H4 (cell line): ENCODE measurements around the gene RALGAPA2. TPM values are rescaled to one million over a fixed set of nuclear protein-coding genes. Genes with fewer than 3 reads are reported as not detected.
A peak's percentile ranks its signal among the peaks of the same experiment; 100 is the strongest.

Experiments
- DNase-seq: peaks from one replicate; pipeline ENCODE4 v3.0.0-alpha.2; 2015; ENCODE audit warnings: low spot score
- total RNA-seq: library from RNA; depleted of rRNA; stranded (reverse); fragments of >200 nt; shearing (Covaris generic); gene quantifications from 2 replicates; pipeline ENCODE4 v1.2.3, GENCODE V29; 2014

The RALGAPA2 gene
- total RNA-seq, 1 experiment from 2014 or later: 4.5 TPM

DNA sequence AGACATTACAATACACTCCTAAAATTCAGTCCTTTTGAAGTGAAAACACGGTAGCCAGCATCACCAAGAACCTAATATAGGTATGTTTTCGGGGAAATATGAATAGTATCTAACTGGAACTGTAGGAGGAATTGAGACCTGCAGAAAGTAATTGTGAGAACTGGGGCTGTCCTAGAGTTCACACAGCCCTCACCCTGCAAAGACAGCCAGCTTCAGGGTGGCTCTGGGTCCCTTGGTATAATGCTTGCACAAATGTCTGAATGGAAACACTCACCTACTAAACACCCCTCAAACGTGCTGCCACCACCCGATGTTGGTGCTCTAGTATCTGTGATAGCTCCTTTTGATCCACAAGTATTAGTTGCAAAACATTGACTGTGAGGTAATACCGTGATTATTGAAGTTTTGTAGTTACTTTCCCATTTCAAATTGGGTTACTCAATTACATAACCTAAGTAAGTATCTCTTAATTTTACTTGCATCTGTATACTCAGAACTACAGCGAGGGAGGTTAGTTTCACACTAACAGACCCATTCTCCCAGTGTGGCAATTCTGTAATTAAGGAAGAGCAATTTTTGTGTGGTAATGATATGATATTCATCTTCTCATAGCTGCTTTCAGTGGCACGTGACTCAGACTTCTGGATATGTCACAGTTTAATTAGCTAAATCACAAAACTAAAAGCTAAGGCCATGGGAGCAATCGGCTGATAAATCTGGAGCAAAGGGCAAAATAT, 215.0 kb downstream of the RALGAPA2 start:
- no peak for DNase-seq

DNA sequence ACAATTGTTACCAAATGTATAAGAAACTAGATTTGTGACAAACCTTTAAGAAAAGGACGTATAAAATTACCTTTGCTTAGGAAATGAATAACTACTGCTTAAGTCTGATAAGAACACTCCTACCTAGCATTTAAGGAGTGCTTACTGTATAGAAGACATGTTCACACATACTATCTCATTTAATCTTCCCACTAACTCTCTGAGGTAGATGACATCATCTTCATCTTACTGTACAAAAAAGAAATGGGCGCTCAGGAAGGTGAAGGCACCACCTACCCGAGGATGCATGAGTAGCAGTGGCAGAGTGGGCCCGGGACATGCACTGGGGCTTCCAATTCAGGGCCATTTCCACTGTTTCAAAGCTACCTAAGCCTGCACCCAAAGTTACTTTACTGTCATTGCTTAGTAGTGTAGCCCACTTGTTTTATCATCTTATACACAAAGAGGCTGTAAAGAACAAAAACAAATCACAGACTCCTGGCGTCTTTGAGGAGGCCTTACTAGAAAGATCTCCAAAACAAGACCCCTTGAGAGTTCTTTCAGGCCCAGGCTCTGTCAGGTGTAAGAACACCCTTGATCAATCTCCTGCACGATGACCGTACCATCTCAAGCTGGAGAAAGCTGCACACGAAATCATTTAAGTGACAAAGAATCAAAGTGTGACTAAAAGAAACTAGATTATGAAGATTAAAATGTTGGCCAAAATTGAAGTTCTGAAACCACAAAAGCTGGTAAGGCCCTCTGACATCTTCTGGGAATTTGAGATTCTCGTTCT, 216.5 kb downstream of the RALGAPA2 start:
- no peak for DNase-seq

DNA sequence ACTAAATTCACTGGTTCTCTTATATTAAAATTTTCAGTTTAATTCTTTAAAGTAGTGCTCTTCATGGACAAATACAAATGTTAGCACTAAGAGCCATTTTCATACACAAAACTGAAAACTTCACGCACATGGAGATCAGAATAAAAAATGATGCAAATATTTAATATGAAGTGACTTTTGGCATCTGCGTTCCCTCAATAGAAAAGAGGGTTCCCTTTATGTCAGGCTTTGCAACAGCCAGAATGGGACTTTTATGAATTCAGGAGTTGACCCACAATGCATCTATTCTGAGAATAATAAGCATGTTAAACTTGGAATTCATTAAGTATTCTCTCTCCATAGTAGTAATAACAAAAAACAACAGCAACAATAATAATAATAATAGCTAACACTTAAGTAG, 218.7 kb downstream of the RALGAPA2 start:
- DNase-seq: no peak

GRCh38 chr20:20492521-20493332, 219.7 kb downstream of the RALGAPA2 start:
- no peak for DNase-seq

DNA sequence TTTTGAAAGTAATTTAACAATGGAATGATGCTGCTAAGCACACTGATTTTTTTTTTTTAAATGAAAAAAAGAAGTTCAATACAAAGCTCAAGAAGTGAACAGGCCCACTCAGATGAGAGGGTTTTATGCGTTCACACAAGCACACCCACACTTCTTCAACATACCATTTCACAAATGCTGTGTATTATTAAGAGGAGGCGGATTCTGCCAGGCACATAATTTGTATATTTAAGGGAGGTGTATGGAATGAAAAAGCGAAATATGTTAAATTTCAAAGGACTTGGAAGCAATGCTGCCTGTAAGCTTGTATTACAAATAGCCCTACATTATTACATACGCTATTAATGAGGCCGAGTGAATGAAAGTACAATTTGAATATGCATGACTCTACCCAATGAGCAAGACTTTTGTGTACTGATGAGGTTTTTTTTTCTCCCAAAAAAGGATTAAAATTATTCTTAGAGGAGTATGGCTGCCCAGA, 220.6 kb downstream of the RALGAPA2 start:
- DNase-seq: no peak

DNA sequence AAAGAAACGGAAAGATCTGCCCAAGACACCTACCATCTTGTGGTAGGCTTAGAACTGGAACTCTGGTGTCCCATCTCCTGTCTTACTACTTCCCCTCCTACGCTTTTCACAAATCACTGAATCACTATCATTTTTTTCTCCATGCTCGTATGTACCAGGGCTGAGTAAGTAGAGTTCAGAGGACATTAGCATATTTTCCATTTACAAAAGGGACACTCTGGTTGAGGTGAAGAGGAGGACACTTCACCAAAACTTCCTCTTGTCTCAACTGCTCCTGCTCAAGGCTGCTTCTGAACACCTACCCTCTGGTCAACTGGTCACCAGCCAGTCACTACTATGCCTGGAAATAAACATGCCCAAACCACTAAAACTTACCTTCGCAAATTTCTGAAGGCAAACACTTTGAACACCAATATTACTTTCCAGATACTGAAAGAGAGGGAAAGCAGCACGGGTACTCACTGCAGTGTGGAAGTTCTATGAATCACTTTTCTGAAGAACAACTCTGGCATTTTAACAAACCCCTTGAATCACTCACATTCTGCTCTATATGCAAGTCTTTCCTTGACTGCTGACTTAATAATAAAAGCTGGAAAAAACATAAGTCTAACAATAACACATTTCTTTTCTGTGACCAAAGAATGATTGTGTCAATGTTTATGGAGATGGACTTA, 221.2 kb downstream of the RALGAPA2 start:
- no peak for DNase-seq

DNA sequence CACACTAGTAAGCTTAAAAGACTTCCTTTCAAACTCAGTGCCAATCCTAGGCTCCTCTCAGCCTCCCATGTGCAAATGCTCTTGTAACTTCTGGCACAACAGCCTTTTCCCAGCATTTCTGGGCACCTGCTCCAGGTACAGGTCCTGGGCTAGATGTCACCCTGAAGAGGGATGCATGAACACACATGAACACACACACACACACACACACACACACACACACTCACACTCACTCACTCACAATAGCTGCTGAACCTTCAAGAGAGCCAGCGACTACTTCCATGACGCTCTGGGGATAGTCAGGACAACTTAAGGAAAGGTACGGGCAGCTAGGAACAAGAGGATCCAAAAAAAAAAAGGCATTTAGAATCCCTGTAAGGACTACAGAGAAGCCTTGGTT, 221.8 kb downstream of the RALGAPA2 start:
- DNase-seq: no peak

- no peak for DNase-seq
Observed at GRCh38 chr20:20489648-20490341, 222.6 kb downstream of the RALGAPA2 start.

GRCh38 chr20:20489054-20489453, 223.4 kb downstream of the RALGAPA2 start:
- no peak for DNase-seq

DNA sequence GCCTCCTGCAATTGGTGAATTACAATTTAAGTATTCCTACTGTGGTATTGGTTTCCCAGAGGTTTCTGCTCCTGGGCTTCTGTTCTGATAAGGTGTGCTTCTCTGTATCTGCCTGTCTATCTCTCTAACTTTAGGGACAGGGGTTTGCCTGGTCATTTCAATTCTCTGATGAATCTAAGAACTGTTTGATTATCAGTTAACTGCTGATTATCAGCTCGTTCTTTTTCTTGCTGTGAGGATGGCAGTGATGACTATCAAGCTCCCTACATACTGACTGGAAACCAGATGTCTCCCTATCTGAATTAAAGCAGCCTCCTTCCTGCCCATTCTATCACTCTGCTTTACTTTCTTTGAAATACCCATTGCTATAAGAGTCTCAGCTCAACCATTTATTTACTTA, 224.1 kb downstream of the RALGAPA2 start:
- DNase-seq: no peak

DNA sequence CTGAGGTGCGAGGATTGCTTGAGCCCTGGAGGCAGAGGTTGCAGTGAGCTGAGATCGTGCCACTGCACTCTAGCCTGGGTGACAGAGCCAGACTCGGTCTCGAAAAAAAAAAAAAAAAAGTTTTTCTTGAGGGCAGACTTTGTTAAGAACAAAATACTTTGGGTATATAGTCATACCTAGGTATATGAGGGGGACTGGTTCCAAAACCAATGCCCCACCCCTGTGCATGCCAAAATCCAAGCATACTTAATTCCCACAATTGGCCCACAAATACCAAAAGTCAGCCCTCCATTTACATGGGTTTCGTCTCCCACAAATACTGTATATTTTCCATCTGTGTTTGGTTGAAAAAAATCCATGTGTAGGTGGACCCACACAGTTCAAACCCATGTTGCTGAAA, 224.6 kb downstream of the RALGAPA2 start:
- peak; percentile 12 for DNase-seq

DNA sequence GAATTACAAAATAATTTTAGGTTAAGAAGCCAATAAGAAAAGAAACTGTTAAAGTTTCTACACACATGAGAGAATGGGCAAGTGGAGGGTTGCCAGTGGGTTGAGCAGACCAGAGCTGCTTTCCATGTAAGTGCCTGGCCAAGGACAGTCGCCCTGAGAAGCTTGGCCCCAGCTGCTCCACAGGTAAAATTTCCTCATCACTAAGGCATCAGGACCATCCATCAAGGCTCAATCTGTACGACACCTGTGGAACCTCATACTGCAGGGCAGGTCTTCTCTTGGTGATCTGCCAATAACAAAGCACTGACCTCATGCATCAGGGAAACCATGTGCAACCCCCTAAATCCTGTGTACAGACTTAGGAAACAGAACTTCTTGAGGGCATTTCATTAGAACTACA, 229.1 kb downstream of the RALGAPA2 start:
- no peak for DNase-seq

DNA sequence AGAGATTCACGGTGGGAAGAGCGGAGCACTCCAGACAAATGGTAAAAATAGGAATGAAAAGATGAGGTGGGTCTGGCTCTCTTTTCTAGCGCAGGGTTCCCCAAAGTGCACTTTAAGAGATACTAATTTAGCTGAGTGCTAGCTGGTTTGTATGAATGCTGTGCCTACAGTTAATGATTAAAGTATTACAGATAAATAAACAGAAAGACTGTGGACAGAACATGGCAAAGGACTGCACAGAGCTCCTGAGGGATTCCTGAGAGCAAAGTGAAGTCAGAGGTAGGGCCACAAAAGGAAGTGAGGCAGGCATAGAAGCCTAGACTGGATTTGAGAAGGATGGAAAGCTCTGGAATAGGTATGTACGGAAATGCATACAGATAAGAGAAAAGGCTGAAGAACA, 230.0 kb downstream of the RALGAPA2 start:
- no peak for DNase-seq

DNA sequence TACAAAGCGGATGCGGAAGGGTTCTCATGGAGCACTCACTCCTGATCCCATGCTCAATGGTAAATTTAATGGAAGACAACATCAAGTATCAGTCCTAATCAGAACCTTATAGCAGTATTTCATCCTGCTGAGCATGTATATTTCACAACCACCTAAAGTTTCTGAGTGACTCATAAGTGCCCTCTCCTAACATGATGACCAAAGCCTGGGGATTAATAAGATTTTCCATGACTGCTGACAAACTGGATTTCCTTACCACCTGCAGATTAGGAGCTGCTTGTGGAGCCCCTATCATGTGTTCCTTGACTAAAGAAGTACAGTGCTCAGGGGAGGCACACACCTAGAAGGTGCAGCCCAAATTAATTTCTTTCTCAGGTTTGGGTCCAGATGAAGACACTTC, 231.8 kb downstream of the RALGAPA2 start:
- DNase-seq: peak; percentile 24

- DNase-seq: no peak
Observed at GRCh38 chr20:20480126-20480525, 232.3 kb downstream of the RALGAPA2 start.

DNA sequence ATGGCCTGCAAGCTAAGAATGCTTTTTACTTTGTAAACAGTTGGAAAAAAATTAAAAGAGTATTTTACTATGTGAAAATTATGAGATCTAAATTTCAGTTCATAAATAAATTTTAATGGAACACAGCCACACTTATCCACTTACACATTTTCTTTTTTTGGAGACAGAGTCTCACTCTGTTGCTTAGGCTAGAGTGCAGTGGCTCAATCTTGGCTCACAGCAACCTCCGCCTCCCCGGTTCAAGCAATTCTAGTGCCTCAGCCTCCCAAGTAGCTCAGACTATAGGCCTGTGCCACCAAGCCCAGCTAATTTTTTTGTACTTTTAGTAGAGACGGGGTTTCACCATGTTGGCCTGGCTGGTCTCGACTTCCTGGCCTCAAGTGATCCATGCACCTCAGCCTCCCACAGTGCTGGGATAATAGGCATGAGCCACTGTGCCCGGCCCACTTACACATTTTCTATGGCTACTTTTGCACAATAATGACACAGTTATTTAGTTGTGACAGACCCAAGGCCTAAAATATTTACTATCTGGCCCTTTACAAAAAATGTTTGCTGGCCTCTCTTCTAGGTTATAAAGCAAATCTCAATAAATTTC, 234.9 kb downstream of the RALGAPA2 start:
- no peak for DNase-seq

- no peak for DNase-seq
Observed at GRCh38 chr20:20476504-20476903, 235.9 kb downstream of the RALGAPA2 start.

- no peak for DNase-seq
Observed at GRCh38 chr20:20473657-20474056, 238.8 kb downstream of the RALGAPA2 start.

DNA sequence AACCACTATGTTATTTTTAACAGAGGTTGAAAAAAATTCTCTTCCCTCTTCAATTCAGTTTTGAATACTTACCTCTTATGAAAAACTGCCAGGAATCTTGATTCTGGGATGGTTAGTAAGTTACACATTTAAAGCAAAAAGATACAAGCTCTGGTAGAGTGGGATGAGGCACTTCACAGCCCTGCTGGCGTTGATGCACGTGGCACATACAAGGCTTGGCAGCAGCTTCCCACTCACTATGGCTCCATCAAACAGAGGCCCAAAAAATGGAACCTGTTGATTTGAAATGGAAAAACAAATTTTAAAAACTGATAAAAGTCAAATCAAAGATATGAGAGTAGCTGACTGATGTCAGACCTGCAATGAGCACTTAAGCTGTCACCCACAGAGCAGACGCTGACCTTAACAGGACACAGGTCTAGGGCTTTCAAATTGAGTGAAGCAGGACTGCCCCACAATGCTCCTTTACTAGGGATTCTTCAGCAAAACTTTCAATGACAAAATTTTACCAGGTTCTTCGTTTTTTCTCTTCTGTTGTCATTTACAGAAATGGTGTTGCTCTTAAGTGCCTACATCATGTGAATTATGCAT, 239.7 kb downstream of the RALGAPA2 start:
- DNase-seq: no peak

DNA sequence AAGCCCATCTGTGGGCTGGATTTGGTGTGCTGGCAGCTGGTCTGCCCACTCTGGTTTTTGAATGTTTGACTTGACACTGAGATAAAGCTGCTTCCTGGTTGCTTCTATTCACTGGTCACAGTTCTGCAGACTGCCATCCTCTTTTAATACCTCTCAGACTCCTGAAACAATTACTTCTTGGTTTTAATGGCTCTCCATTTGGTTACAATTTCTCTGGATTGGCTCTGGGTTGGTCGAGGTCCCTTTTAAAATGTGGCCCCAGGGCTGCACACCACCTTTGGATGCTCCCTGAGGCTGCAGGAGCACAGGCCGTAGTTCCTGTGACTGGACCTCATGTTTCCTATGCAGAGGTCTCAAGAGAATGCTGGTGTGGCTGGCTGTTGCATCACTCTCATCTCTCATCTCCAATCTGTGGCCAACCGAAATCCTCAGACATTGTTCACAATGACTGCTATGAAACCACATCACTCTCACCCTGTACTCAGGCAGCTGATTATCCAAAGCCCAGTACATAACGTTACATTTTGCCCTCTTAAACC, 246.0 kb downstream of the RALGAPA2 start:
- DNase-seq: peak; percentile 73
